Neutrophil (primary cell): Measurements from ENCODE around the gene SMIM5.

Experiments
- H3K27ac ChIP-seq: fragments of 200-600 bp; sonication (generic); 2 replicates; pipeline ENCODE4 v1.5.1; 2016; ENCODE audit warnings: mild to moderate bottlenecking, moderate library complexity
- H3K27me3 ChIP-seq: fragments of 200-600 bp; sonication (generic); 2 replicates; pipeline ENCODE4 v1.6.0; 2016; ENCODE audit warnings: mild to moderate bottlenecking
- H3K36me3 ChIP-seq: fragments of 200-600 bp; sonication (generic); 2 replicates; pipeline ENCODE4 v1.5.1; 2017
- H3K4me1 ChIP-seq, 2 experiments: fragments of 200-600 bp in 1 of 2; sonication (generic) in 1 of 2; 1 replicate in 1 of 2; 2 replicates in 1 of 2; pipeline versions ENCODE4 v1.5.1 to v1.6.1; 2013 to 2016; ENCODE audit warnings: low read depth in 1 of 2, low read length in 1 of 2, mild to moderate bottlenecking in 1 of 2, moderate library complexity in 1 of 2; ENCODE audit not compliant: control insufficient read depth in 1 of 2, insufficient read depth in 1 of 2
- H3K4me3 ChIP-seq, 2 experiments: fragments of 200-600 bp in 1 of 2; sonication (generic) in 1 of 2; 1 replicate in 1 of 2; 2 replicates in 1 of 2; pipeline ENCODE4 v1.5.1; 2013 to 2016; ENCODE audit warnings: low read depth in 1 of 2, low read length in 1 of 2, mild to moderate bottlenecking in 1 of 2, moderate library complexity in 1 of 2
- H3K9me3 ChIP-seq: fragments of 200-600 bp; sonication (generic); 2 replicates; pipeline ENCODE4 v1.5.1; 2016
- TF ChIP-seq, protein P1 (sequence below): fragments of 200-600 bp; sonication (generic); IDR thresholded peaks from 2 replicates; pipeline ENCODE4 v1.5.1; 2016; ENCODE audit warnings: antibody characterized with exemption

SMIM5 gene

DNA sequence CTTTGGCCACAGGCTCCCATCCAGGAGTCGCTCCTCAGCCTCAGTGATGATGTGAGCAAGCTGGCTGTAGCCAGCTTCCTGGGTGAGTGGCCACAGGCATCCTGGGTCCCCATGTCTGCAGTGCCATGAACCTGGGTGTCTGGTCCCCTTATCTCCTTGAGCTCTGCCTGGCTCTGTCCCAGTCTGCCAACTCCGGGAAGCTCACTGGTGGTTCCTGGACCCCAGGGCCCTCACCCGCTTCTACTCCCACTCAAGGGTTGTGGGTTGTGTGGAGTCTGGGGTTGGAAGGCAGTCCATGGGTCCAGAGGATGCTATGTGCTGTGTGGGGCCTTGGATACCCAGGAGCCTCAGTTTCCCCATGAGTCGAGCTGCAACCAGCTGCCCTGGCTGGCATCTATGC is 11.7 kb upstream of the SMIM5 start:
- Histone ChIP-seq H3K4me3 (no peak overlapping the region), H3K27ac (no peak overlapping the region), H3K36me3 (peaks cover 100% of the 10 kb centered on the region), H3K4me1 (no peaks in the 10 kb centered on the region), H3K9me3 (no peaks in the 10 kb centered on the region), H3K27me3 (no peaks in the 10 kb centered on the region)
- TF ChIP-seq, protein P1, sequence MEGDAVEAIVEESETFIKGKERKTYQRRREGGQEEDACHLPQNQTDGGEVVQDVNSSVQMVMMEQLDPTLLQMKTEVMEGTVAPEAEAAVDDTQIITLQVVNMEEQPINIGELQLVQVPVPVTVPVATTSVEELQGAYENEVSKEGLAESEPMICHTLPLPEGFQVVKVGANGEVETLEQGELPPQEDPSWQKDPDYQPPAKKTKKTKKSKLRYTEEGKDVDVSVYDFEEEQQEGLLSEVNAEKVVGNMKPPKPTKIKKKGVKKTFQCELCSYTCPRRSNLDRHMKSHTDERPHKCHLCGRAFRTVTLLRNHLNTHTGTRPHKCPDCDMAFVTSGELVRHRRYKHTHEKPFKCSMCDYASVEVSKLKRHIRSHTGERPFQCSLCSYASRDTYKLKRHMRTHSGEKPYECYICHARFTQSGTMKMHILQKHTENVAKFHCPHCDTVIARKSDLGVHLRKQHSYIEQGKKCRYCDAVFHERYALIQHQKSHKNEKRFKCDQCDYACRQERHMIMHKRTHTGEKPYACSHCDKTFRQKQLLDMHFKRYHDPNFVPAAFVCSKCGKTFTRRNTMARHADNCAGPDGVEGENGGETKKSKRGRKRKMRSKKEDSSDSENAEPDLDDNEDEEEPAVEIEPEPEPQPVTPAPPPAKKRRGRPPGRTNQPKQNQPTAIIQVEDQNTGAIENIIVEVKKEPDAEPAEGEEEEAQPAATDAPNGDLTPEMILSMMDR, result no peak

DNA sequence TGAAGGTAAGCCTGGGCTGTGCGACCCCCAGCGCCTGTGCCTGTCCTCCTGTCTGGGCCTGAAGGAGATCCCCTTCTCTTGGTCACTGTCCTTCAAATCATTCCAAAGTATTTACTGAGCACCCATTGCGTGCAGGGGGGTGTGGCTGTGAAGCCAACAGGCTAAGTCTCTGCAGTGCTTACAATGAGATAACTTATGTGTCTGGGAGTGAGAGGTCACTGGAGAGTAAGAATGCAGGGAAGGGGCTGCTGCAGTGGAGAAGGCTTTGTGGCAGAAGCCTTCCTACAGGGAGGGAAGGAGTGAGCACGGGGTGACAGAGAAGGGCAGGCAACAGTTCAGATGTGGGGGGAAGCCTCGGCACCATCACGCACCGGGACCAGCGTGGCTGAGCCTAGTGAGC is 11.2 kb upstream of the SMIM5 start:
- no peaks in the 10 kb centered on the region for H3K9me3 ChIP-seq
- peaks cover 100% of the 10 kb centered on the region for H3K36me3 ChIP-seq
- H3K27me3 ChIP-seq, result no peaks in the 10 kb centered on the region
- no peak overlapping the region for H3K27ac ChIP-seq
- TF ChIP-seq, protein P1, result no peak
- no peak overlapping the region for H3K4me3 ChIP-seq
- no peaks in the 10 kb centered on the region for H3K4me1 ChIP-seq

DNA sequence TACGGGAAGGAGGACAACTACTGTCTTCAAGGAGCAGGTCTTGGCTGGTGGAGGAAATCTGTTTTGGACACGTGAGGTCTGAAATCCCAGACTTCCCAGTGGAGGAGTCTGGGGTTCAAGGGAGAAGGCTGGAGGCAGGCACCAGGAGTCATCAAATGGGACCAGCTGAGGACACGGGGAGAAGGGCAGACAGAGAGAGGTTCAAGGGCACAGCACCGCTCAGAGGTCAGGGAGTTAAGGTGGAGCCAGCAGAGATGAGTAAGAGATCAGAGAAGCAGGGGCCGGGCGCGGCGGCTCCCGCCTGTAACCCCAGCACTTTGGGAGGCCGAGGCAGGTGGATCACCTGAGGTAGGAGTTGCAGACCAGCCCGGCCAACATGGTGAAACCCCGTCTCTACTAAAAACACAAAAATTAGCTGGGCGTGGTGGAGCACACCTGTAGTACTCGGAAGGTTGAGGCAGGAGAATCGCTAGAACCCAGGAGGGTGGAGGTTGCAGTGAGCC is 10.4 kb upstream of the SMIM5 start:
- no peaks in the 10 kb centered on the region for H3K4me1 ChIP-seq
- no peak overlapping the region for H3K4me3 ChIP-seq
- no peaks in the 10 kb centered on the region for H3K27me3 ChIP-seq
- H3K27ac ChIP-seq, result no peak overlapping the region
- TF ChIP-seq, protein P1, result no peak
- peaks cover 100% of the 10 kb centered on the region for H3K36me3 ChIP-seq
- H3K9me3 ChIP-seq, result no peaks in the 10 kb centered on the region

DNA sequence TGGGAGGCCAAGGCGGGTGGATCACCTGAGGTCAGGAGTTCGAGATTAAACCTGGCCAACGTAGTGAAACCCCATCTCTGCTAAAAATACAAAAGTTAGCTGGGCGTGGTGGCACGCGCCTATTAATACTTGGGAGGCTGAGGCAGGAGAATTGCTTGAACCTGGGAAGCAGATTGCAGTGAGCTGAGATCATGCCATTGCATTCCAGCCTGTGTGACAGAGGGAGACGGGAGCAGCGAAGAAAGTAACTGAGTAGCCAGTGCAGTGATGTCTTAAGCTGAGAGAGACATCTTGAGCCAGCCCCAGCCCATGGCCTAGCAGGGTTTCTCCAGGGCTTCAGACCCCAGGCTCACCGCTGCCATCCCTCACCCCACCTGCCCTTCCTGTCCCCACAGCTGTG is 9.8 kb upstream of the SMIM5 start:
- no peaks in the 10 kb centered on the region for H3K9me3 ChIP-seq
- no peaks in the 10 kb centered on the region for H3K27me3 ChIP-seq
- TF ChIP-seq, protein P1, result no peak
- H3K4me3 ChIP-seq, result no peak overlapping the region
- H3K27ac ChIP-seq, result no peak overlapping the region
- H3K36me3 ChIP-seq, result peaks cover 100% of the 10 kb centered on the region
- no peaks in the 10 kb centered on the region for H3K4me1 ChIP-seq

DNA sequence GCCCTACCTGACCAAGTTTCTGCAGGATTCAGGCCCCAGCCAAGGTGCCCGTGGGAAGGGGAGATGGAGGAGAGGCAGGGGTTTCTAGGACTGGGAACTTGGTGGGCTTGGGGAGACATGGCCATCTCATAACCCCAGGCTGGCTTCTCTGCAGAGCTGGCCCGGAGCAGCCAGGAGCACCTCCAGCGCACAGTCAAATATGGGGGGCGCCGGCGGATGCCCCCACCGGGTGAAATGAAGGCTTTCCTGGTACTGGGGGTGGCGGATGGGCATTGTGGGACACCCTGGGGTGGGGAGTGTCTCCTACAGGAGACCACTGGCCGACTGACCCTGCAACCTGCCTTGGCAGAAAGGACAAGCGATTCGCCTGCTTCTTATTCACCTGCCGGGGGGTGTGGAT is 9.2 kb upstream of the SMIM5 start:
- Histone ChIP-seq H3K4me1 (no peaks in the 10 kb centered on the region), H3K4me3 (no peak overlapping the region), H3K27ac (no peak overlapping the region), H3K9me3 (no peaks in the 10 kb centered on the region), H3K27me3 (no peaks in the 10 kb centered on the region), H3K36me3 (peaks cover 100% of the 10 kb centered on the region)
- TF ChIP-seq, protein P1, result no peak
